NCI-H1048 (cell line): Measurements from ENCODE around the gene BTBD9.

ENCODE experiments used
- DNase-seq: peaks from one replicate; lab custom pipeline; 2025; lab: John Stamatoyannopoulos, UW

The BTBD9 gene

GRCh38 chr6:38554700-38555413 lies 84.9 kb downstream of the BTBD9 start:
- no peak for DNase-seq

- no peak for DNase-seq
These were observed 85.7 kb downstream of the BTBD9 start for GRCh38 chr6:38554014-38554413.

GRCh38 chr6:38552121-38552520 lies 87.6 kb downstream of the BTBD9 start:
- no peak for DNase-seq

- DNase-seq = no peak
These were observed 89.9 kb downstream of the BTBD9 start for GRCh38 chr6:38549795-38550194.

GRCh38 chr6:38549180-38549579 lies 90.5 kb downstream of the BTBD9 start:
- no peak for DNase-seq

- DNase-seq = no peak
These were observed 96.7 kb downstream of the BTBD9 start for GRCh38 chr6:38543022-38543421.

GRCh38 chr6:38542031-38542430 lies 97.7 kb downstream of the BTBD9 start:
- DNase-seq = no peak

- DNase-seq = no peak
These were observed 106.7 kb downstream of the BTBD9 start for GRCh38 chr6:38533064-38533463.

GRCh38 chr6:38531134-38531533 lies 108.6 kb downstream of the BTBD9 start:
- no peak for DNase-seq

- no peak for DNase-seq
These were observed 111.3 kb downstream of the BTBD9 start for GRCh38 chr6:38528196-38528965.

GRCh38 chr6:38527371-38527770 lies 112.4 kb downstream of the BTBD9 start:
- no peak for DNase-seq

- DNase-seq = no peak
These were observed 113.8 kb downstream of the BTBD9 start for GRCh38 chr6:38525888-38526287.

GRCh38 chr6:38524436-38525145 lies 115.1 kb downstream of the BTBD9 start:
- no peak for DNase-seq

GRCh38 chr6:38522322-38522721 lies 117.4 kb downstream of the BTBD9 start:
- no peak for DNase-seq

GRCh38 chr6:38518511-38519304 lies 121.0 kb downstream of the BTBD9 start:
- no peak for DNase-seq

GRCh38 chr6:38517005-38517404 lies 122.7 kb downstream of the BTBD9 start:
- no peak for DNase-seq

GRCh38 chr6:38514399-38514798 lies 125.3 kb downstream of the BTBD9 start:
- DNase-seq = no peak

- DNase-seq = no peak
These were observed 127.5 kb downstream of the BTBD9 start for GRCh38 chr6:38512211-38512610.

- no peak for DNase-seq
These were observed 129.5 kb downstream of the BTBD9 start for GRCh38 chr6:38510205-38510604.

- DNase-seq = peak; percentile 85
These were observed 130.0 kb downstream of the BTBD9 start for GRCh38 chr6:38509713-38510112.

- DNase-seq = no peak
These were observed 130.8 kb downstream of the BTBD9 start for GRCh38 chr6:38508894-38509293.

GRCh38 chr6:38508286-38508685 lies 131.4 kb downstream of the BTBD9 start:
- DNase-seq = no peak
